Activated CD4-positive, CD25-positive, alpha-beta regulatory T cell (primary cell): ENCODE measurements around the gene LRRC23.

Experiments
- DNase-seq, 4 experiments: peaks; one replicate each; lab custom pipeline; 2025; lab: John Stamatoyannopoulos, UW

Gene LRRC23

DNA sequence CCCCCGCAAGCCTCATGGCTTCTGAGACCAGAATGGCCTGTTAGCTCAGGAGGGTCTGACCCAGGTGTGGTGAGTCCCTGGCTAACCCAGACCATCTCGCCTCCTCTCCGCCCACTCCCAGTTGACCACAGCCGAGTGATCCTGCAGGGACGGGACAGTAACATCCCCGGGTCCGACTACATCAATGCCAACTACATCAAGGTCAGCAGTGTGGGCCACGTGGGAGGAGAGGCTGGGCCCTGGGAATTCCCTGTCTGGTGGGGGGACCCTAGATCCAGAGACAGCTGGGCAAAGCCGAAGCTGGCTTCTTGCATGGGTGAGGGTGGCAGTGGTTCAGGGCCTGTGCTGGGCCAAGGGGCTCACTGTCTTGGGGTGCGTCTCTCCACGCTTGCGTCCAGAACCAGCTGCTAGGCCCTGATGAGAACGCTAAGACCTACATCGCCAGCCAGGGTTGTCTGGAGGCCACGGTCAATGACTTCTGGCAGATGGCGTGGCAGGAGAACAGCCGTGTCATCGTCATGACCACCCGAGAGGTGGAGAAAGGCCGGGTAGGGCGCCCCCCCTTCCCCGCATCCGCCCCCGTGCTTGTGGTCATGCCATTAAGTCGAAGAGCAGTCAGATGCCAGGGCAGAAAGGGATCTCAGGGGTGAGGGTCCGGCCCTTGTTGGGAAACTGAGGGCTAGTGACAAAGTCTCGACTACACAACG is 51.6 kb downstream of the LRRC23 start:
- DNase-seq, result no peak

DNA sequence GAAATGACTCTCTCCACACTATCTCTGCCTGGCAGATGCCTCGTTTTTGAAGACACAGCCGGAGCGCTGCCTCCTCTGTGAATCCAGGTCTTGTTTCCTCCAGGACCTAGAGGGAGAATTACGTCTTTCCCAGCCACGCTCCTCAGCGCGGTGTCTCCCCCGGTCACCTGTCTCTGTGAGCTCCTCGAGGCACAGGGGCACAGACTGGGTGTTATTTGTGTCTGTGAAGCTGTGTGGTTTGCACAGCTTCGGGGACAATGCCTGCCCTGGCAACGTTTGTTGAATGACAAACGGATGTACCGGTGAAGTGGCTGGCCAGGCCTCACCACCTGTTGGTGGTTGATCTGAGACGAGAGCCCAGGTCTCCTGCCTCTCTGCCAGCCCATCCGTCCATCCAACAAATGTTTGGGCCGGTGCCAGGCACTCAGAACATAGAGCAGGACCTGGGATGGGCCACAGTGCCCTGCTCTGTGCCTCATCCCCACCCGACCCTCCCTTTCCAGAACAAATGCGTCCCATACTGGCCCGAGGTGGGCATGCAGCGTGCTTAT is 52.6 kb downstream of the LRRC23 start:
- DNase-seq, result no peak

DNA sequence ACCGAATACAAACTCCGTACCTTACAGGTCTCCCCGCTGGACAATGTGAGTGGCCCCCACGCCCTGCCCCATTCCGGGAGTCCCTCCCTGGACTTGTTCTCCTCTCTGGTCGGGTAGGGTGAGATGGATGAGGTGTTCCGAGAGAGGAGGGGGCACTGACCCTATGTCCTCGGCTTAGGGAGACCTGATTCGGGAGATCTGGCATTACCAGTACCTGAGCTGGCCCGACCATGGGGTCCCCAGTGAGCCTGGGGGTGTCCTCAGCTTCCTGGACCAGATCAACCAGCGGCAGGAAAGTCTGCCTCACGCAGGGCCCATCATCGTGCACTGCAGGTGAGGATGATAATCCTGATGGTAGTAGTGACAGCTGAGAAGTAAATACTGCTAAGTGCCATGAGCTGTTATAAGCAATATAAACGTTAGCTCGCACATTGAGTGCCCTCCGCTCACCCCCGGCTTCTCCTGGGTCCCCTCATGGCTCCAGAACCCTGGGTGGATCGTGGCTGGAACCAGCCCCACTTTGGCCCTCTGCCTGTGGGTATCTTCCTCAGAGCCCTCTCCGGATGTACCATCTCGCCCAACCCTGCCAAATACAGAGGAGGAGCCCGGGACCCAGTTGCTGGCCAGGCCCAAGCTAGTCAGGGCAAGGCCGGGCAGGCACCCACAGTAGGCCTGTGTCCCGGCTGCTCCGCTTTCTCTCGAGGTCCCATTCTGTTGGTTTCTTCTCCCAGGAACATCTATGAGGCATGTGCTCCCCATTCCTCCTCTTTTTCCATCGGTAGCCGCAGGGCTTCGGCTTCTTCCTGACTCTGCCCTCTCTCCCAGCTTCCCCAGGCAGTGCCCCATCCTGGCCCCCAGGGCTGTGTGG is 53.4 kb downstream of the LRRC23 start:
- no peak for DNase-seq

DNA sequence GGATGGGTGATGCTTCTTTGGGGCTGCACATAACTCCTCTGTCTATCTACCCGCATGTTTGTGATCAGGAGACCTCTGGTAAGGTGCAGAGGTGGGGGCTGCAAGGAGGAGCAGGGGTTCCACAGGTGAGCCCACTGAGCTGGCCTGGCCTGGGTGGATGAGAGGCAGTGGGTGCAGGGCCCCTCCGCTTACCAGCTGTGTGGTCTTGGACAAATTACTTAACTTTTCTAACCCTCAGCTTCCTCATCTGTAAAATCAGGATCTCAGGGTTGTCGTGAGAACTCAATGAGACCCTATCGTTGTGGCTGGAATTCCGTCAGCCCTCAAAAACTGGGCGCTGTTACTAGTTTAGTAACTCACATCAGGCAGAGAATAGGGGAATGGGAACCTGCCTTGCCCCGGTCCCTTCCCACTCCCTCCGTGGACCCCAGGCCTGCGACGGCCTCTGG is 54.0 kb downstream of the LRRC23 start:
- no peak for DNase-seq

DNA sequence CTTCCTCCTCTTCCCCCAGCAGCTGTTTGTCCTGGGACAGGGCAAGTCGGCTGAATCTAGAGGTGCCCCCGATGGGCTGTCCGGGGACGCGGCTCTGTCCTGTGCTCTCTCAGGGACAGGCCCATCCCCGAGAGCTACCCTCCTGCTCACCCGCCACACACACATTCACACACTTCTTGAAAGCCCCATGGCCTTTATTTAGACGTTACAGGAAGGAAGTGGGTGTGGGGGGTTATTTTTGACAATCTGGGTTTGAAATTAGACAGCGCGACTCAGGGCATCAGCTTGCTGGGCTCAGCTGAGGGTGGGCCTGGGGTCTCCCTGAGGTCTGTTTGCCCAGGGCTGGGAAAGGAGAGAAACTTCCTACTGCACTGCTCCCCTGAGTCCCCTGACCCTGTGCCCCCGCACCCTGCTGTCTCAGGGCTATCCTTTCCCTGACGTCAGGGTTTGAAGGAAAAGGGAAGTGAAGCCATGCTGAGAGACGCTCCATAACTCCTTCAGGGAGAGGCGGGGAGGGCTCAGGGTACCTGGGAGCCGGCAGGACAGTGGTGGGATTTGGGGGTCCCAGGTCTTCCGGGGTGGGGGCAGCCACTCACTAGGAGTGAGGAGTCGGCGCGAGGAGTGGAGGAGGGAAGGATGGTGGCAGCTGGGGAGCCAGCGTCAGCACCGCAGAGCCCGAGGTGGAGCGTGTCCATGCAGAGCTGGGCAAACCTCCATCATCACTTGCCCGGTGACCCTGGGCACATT is 54.6 kb downstream of the LRRC23 start:
- peak in 3 of 4 experiments; percentile 41 to 48 (median 43) for DNase-seq

DNA sequence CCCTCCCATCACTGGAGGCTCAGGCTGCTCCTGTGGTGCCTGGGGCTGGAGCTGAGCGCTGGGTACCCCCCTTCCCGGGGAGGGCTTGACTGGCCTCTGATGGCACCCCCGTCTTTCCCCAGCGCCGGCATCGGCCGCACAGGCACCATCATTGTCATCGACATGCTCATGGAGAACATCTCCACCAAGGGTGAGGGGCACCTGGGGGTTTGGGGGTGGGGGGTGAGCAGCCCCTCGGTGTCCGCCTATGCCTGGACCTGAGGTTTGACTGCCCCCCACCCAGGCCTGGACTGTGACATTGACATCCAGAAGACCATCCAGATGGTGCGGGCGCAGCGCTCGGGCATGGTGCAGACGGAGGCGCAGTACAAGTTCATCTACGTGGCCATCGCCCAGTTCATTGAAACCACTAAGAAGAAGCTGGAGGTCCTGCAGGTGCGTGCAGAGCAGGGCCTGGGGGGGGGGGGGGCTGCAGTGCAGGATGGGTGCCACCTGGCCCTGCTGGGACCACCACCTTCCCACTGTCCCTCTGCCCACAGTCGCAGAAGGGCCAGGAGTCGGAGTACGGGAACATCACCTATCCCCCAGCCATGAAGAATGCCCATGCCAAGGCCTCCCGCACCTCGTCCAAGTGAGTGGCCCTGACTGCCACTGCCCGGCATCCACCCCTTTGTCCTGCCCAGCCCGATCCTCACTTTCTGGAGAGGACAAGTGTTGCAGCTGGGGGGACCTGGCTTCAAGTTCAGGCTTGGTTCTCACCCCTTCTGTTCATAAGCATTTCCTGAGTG is 55.4 kb downstream of the LRRC23 start:
- no peak for DNase-seq

DNA sequence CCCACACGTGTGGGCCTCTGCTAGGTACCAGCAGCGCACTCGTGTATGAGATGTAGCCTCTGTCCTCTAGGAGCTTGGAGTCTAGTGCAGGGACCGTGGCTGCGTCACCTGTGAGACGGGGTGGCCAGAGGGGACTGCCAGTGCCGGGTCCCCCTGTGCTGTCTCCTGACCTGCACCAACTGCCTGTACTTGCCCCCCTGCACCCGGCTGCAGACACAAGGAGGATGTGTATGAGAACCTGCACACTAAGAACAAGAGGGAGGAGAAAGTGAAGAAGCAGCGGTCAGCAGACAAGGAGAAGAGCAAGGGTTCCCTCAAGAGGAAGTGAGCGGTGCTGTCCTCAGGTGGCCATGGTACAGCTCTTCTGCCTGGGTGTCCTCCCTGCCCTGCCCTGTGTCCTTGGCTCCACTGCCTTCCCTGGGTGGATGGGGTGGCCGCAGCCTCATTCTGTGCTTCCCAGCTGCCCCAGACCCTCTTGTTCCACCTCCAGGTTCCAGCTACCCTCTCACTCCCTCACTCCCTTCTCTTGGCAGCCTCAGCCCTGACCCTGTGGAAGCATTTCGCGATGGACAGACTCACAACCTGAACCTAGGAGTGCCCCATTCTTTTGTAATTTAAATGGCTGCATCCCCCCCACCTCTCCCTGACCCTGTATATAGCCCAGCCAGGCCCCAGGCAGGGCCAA is 56.1 kb downstream of the LRRC23 start:
- DNase-seq, result no peak

DNA sequence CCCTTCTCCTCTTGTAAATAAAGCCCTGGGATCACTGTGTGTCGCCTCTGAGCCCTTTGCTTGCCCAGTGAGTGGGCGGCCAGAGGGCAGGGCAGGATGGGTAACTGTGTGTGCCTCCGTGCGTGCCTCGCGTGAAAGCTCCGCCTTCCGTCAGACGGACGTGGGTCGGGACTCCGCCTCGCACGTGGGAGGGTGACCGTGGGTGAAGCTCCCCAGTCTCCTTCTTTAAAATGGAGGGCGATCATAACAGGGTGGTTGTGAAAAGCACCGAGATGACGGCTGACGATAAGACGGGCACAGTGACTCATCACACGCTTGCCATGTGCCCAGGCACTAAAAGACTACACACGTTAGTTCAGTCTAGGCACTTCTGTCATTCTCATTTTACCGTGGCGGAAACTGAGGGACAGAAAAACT is 56.7 kb downstream of the LRRC23 start:
- DNase-seq, result peak; percentile 73 to 82 (median 76)

DNA sequence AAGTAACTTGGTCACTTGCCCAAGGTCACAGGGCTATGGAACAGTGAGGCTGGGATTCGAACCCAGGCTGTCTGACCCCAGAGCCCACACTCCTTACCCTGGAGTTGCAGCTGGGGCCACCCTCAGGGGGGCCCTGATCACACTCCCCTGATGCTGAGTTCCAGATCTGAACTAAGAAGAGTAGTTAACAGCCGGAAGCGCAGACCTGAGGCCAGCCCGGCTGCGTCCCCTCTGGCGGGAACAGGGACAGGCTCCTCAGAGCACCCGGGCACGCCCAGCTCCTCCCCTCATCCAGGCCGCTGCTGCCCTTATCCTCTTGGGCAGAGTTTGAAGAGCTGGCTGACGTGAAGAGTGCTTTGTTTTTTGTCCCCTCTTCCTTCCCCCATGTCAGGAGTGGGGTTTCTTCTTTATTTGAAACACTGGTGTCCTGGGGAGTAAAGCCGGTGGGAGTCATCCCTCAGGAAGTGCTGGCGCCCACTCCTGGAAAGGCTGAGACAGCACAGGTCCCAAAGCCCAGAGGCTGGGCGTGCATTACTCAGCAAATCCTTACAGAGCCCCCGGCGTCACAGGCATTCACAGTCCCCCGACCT is 57.2 kb downstream of the LRRC23 start:
- DNase-seq, result peak in 1 of 4 experiments; percentile 36

DNA sequence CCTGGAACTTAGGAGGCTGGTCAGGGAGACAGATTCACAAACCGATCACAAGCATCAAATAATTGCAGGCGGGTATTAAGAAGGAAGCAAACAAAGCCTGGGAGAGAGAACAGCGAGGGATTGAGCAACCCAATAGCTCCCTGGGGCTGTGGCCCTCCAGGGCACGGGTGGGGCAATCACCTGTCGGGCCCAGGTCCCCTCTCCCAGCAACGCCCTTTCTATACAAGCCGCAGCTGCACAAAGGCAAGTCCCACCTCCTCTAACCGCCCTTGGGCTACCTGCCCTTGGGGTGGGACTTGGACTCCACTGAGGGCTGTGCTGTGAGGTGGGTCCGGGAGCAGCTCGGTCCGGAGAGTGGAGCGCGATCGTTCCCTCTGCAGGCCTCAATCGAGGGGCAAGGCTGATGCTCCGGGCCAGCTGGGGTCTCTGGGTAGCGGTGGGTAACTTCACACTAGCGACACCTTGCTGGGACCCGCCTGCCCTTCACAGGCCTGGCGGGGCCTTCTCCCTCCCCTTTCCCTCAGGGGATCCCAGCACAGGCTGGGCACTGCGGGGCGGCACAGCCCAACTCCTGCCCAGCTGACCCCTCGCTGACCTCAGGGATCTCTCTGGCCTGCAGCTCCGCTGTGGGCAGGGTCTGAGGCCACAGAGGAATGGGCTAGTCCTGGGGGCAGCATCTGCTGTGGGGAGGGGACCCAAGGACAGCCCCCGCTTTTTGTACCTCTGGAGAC is 57.8 kb downstream of the LRRC23 start:
- DNase-seq, result no peak

DNA sequence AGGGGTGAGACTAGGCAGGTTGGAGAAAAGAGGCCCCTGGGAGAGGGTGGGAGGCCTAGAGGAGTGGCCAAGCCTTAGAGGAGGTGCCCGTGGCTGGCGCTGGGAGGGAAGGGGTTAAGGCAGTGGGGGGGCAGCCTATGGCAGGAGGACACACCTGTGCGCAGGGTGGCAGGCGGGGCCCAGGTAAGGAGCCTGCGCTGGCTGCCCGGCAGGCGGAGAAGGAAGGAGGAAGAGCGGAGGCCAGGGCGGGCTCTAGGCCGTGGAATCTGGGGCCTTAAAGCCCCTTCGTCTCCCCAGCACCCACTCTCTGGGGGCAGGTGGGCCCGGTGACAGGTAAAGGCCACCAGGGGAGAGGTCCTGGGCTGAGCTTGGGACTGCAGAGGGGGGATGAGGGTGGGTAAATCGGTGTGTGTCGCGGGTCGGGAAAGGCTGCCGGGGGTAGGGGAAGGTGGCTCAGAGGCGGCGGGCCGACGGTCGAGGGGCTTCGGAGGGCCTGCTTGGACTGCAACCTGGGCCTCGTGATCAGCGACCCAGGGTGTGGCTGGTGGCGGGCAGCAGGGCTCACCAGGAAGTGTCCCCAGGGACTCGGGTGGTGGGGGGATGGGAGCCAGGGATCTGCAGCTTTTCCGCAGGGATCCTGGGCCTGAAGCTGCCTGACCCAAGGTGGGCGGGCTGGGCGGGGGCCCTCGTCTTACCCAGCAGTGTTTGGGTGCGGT is 58.6 kb downstream of the LRRC23 start:
- no peak for DNase-seq
